Activated naive CD4-positive, alpha-beta T cell treated with anti-CD3 and anti-CD28 coated beads, Interleukin-2, amount 10 ng/mL, durations not matched to agents 7 days and 5 days (primary cell): Measurements from ENCODE around the gene DBH.

Experiments used
- CTCF ChIA-PET: fragments of 350-600 bp; sonication (Branson Sonifier 250); formaldehyde crosslinking; loops from one replicate; lab custom pipeline; 2021; ENCODE audit warnings: antibody characterized with exemption; lab: Charles Lee
- DNase-seq: peaks from one replicate; pipeline ENCODE4 v3.0.0-alpha.2; 2020
- H3K27ac Mint-ChIP-seq: one replicate; pipeline ENCODE4 v1.8.0; 2021; ENCODE audit warnings: mild to moderate bottlenecking, moderate library complexity, mixed read lengths
- H3K27me3 Mint-ChIP-seq: one replicate; pipeline ENCODE4 v1.8.0; 2021; ENCODE audit warnings: mild to moderate bottlenecking, mixed read lengths
- H3K36me3 Mint-ChIP-seq: one replicate; pipeline ENCODE4 v1.8.0; 2021; ENCODE audit warnings: mixed read lengths
- H3K4me1 Mint-ChIP-seq: one replicate; pipeline ENCODE4 v1.8.0; 2021; ENCODE audit warnings: mixed read lengths
- H3K4me3 Mint-ChIP-seq: one replicate; pipeline ENCODE4 v1.8.0; 2021; ENCODE audit warnings: mild to moderate bottlenecking, moderate library complexity, mixed read lengths
- H3K9me3 Mint-ChIP-seq: one replicate; pipeline ENCODE4 v1.8.0; 2021; ENCODE audit warnings: mixed read lengths

The DBH gene

DNA sequence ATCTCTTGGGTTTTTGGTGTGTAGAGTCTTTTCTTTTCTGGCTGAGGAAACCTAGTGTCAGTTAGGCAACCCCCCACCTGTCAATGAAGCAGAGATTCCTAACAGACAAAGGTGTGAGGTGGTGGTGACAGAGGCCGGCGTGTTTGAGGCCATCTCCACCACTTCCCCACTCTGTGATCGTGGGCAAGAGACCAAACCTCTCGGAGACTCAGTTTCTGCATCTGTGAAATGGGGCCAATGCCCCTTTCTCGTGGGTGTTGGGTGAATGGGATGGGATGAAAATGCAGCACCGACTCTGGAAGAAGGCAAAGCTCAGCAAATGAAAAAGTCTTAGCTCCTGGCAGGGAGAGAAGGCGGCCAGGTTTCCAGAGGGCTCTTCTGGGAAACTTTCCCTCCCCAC lies 27.8 kb upstream of the DBH start:
- DNase-seq = no peak
- no peak overlapping the region for H3K4me3 Mint-ChIP-seq
- peaks cover 78% of the 10 kb centered on the region for H3K27me3 Mint-ChIP-seq
- no peaks in the 10 kb centered on the region for H3K36me3 Mint-ChIP-seq
- CTCF ChIA-PET = interaction anchor here (1.6 kb wide), 1 partner anchor 134 kb away, joined by 6 read pairs; no protein-coding TSS in a partner anchor
- peaks cover 2% of the 10 kb centered on the region for H3K4me1 Mint-ChIP-seq
- H3K27ac Mint-ChIP-seq = no peak overlapping the region
- H3K9me3 Mint-ChIP-seq = no peaks in the 10 kb centered on the region

DNA sequence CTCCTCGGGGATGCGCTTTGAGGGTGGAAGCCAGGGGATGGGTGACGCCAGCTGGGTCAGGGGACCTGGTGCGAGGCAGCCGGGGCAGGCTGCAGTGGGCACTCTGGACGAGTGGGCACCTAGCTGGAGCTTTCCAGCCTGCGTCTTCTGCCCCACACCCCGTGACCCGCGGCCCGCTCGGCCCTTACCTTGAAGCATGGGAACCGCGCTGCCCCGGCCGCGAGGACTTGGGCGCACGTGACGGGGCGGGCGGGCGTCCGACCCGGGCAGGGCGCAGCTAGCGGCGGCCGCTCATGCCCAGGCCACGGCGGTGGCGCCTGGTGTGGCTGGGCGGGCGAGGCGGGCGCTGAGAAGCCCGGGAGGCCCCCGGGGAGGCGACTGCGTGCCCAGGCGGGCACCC lies 27.3 kb upstream of the DBH start:
- Mint-ChIP-seq H3K4me3 (no peak overlapping the region), H3K27ac (no peak overlapping the region), H3K4me1 (peaks cover 2% of the 10 kb centered on the region), H3K36me3 (no peaks in the 10 kb centered on the region), H3K27me3 (peaks cover 82% of the 10 kb centered on the region), H3K9me3 (no peaks in the 10 kb centered on the region)
- DNase-seq = no peak
- CTCF ChIA-PET = interaction anchor here (1.6 kb wide), 1 partner anchor 134 kb away, joined by 6 read pairs; no protein-coding TSS in a partner anchor

DNA sequence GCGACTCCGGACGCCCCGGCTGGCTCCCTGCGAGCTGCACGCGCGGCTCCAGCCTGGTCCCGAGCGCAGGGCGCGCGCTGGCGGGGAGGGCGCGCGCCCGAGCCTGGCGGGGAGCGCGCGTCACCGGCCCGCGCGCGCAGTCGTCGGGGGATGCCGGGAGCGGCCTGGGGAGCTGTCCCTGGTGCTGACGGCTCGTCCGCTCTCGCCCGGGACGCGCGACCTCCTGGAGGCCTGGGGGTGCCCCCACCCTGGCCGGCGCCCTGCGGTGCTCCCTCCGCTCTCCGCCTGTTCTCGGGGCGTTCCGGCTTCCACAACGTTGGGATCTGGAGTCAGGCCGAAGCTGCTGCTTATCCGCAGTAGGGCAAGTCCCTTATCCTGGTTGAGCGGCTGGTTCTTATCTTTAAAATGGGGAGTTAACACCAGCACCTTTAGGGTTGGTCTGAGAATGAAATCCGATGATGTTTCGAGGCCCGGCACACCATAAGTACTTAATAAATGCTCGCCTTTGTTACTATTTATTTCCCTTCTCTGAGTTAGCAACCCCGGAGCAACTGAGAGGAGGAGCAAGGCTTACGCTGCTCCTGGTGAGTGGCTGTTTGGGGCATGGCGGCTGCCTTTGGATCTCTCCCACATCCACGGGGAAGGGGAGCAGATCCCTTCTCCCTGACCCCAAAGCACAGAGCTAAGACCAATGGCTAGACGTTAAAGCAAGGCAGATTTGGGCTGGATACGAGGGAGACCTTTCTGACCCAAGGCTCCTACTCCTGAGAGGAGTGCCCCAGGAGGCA lies 26.7 kb upstream of the DBH start, which contains the start of gene FAM163B:
TSS of gene FAM163B (minus strand) at position 79 of the 788 bp plus-strand sequence. CDS start 29,166 bp downstream, outside the sequence.
- Mint-ChIP-seq H3K9me3 (no peaks in the 10 kb centered on the region), H3K4me3 (no peak within 1 kb of the TSS), H3K27ac (no peak within 1 kb of the TSS), H3K36me3 (no peaks in the 10 kb centered on the region), H3K4me1 (peaks cover 2% of the 10 kb centered on the region), H3K27me3 (peaks cover 84% of the 10 kb centered on the region)
- CTCF ChIA-PET = interaction anchor here (1.6 kb wide), 1 partner anchor 133 kb away, joined by 6 read pairs; no protein-coding TSS in a partner anchor
- DNase-seq = peak; percentile 62

DNA sequence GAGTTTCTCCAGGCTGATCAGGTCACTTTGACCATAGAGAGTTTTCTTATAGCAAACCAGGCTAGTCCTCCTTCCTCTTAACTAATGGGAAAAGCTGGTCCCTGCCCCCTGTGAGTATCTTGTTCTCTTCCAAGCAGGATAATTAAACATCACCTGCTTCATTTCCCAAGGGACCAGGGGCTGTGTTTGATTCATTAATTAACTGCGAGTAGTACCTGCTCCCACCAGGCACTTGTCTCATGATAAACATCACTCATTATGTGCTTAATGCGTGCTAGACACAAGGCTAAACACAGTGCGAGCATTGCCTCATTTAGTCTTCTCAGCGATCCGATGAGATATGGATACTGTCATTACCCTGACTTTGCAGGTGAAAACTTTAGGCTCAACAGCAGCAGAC lies 25.3 kb upstream of the DBH start:
- Mint-ChIP-seq H3K27ac (no peak overlapping the region), H3K4me3 (no peak overlapping the region), H3K4me1 (peaks cover 2% of the 10 kb centered on the region), H3K27me3 (peaks cover 90% of the 10 kb centered on the region), H3K9me3 (no peaks in the 10 kb centered on the region), H3K36me3 (no peaks in the 10 kb centered on the region)
- no peak for DNase-seq
- CTCF ChIA-PET = no interaction called here

DNA sequence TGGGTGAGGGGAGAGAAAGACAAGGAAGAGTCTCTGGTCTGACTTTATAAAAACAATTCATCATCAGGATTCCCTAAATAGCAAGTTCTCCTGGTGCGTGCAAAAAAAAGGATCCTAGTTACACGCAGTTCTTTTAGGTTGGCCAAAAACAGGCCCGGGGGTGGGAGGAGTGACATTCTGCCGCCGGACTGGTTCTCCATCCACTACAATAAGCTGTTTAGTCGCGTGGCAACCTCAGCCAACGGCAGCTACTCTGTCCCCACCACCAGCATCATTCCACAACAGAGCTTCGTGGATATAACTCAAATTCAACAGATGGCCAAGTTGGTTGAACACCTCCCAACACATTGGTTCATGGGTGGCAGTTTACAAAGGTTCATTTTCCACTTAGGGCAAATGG lies 24.1 kb upstream of the DBH start:
- Mint-ChIP-seq H3K4me1 (peaks cover 2% of the 10 kb centered on the region), H3K4me3 (no peak overlapping the region), H3K9me3 (no peaks in the 10 kb centered on the region), H3K27ac (no peak overlapping the region), H3K36me3 (no peaks in the 10 kb centered on the region), H3K27me3 (peaks cover 90% of the 10 kb centered on the region)
- CTCF ChIA-PET = no interaction called here
- no peak for DNase-seq

DNA sequence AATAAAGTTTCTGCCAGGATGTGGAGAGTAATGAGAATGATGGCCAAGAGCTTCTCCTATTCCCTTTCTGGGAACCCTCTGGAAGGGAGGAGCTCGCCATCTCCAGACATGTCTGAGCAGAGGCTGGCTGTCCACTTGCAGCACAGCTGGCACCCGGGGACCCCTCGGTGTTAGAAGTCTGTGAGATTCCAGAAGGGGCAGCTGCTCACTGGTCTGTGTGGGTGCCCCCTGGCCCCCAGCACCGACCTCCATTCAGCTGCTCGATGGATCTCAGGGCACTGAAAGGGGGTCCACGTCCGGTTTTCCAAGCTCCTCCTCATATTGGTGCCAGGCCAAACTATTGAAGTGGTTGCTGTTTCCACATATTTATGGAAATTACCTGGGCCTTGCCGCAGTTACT lies 23.3 kb upstream of the DBH start:
- Mint-ChIP-seq H3K4me3 (no peak overlapping the region), H3K9me3 (no peaks in the 10 kb centered on the region), H3K4me1 (peaks cover 2% of the 10 kb centered on the region), H3K27me3 (peaks cover 90% of the 10 kb centered on the region), H3K27ac (no peak overlapping the region), H3K36me3 (no peaks in the 10 kb centered on the region)
- CTCF ChIA-PET = no interaction called here
- no peak for DNase-seq

DNA sequence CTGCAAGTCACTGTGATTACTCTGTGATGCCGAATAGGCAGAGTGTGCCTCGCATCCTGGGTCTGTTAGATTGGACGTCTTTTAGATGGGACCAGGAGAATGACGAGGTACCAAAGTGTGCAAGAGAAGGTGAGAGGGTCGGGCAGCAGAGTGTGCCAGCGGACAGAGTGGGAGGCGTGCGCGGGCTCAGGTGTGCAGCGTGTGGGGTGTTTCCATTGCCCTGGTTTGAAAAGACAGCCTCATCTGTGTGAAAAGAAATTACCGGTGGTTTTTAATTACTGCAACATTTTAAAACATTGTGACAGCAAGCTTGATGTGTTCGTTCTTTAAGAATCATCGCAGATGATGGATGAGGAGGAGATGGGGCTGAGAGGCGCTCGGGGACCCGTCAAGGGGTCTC lies 22.7 kb upstream of the DBH start:
- no peak for DNase-seq
- Mint-ChIP-seq H3K4me1 (peaks cover 2% of the 10 kb centered on the region), H3K9me3 (no peaks in the 10 kb centered on the region), H3K27ac (no peak overlapping the region), H3K36me3 (no peaks in the 10 kb centered on the region), H3K4me3 (no peak overlapping the region), H3K27me3 (peaks cover 90% of the 10 kb centered on the region)
- CTCF ChIA-PET = no interaction called here

DNA sequence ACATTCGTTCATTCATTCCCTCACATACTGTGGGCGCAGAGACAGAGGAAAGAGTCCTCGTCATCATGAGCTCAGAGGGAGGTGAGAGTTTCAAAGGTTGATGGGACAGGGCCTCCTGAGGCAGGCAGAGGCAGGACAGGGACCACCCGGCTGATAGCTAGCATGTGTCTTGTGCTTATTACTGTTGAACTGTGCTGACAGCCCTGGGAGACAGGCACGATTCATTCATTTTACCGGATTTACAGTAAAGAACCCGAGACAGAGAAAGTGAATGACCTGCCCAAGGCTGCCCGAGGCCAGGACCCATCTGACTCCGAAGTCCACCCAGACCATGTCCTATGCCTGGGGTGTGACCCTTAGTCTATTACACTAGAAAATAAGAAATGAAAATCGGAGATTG lies 22.1 kb upstream of the DBH start:
- H3K36me3 Mint-ChIP-seq = no peaks in the 10 kb centered on the region
- DNase-seq = no peak
- H3K27me3 Mint-ChIP-seq = peaks cover 91% of the 10 kb centered on the region
- H3K4me1 Mint-ChIP-seq = peaks cover 5% of the 10 kb centered on the region
- no peak overlapping the region for H3K27ac Mint-ChIP-seq
- no peak overlapping the region for H3K4me3 Mint-ChIP-seq
- CTCF ChIA-PET = no interaction called here
- H3K9me3 Mint-ChIP-seq = no peaks in the 10 kb centered on the region

DNA sequence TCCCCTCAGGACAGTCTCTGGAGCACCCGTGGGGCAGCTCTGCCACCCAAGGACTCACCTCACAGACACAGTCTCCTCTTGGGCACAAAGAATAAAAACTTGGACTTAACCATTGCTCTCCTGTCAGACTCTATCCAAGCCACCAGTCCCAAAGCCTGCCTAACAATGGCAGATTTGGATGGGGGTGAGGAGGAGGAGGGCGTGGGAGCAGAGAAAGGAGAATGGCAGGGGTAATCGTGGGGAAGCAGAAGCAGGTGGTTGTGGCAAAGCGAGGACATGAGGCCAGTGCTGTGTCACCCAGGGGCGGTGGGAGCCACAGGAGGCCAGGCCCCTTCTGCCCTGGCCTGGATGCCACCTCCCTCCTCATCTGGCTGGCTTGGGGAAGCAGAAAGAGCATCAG lies 21.5 kb upstream of the DBH start:
- H3K27ac Mint-ChIP-seq = no peak overlapping the region
- H3K4me1 Mint-ChIP-seq = peaks cover 7% of the 10 kb centered on the region

DNA sequence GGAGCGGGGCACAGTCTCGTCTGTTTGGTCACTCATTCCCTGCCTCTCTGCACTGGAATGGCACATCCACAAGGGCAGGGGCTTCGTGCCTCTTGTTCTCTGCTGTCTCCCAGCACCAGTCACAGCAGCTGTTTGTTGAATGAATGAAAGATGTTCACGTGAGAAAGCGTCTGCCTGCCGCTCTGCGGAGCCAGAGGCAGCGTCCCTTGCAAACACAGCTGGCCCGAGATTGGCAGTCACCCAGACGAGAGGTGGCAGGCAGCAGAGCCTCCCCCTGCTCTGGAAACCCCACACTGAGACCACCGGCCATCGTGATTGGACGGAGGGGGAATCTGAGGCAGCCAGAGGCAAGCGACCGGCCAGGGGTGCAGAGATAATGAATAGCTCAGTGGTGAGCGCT lies 21.0 kb upstream of the DBH start:
- Mint-ChIP-seq H3K36me3 (no peaks in the 10 kb centered on the region), H3K9me3 (no peaks in the 10 kb centered on the region), H3K27ac (no peak overlapping the region), H3K4me1 (peaks cover 12% of the 10 kb centered on the region), H3K27me3 (peaks cover 81% of the 10 kb centered on the region), H3K4me3 (no peak overlapping the region)
- CTCF ChIA-PET = no interaction called here
- DNase-seq = no peak

More for the DNA sequence above, 21.5 kb upstream of the DBH start:
- CTCF ChIA-PET = no interaction called here
- no peak overlapping the region for H3K4me3 Mint-ChIP-seq
- peaks cover 86% of the 10 kb centered on the region for H3K27me3 Mint-ChIP-seq
- DNase-seq = no peak
- no peaks in the 10 kb centered on the region for H3K9me3 Mint-ChIP-seq
- no peaks in the 10 kb centered on the region for H3K36me3 Mint-ChIP-seq

DNA sequence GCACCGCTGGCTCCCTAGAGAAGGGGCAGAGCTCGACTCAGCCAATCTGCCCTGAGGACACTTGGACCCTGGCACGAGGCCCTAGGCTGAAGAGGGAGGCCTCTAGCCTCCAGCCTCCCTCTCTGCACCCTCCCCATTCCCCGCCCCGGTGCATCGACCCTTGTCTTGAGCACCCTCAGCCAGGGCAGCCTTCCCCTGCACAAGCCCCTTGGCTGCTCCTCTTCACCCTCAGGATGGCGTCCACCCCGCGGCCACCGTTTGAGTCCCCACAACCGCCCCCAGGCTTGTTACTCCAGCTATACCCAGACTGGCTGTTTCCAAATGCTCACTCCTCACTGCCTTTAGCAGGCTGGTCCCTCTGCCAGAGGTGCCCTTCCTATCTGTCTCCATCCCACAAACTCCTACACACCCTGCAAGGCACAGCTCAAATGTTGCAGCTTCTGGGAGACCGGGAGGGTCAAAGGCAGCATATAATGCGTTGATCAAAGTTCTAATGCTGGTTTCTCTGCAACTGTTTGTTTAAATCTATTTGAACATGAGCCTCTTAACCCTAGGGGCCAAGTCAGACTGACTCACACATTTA lies 20.5 kb upstream of the DBH start:
- no peaks in the 10 kb centered on the region for H3K9me3 Mint-ChIP-seq
- H3K4me3 Mint-ChIP-seq = no peak overlapping the region
- H3K4me1 Mint-ChIP-seq = peaks cover 14% of the 10 kb centered on the region
- DNase-seq = no peak
- CTCF ChIA-PET = no interaction called here
- H3K27ac Mint-ChIP-seq = no peak overlapping the region
- peaks cover 76% of the 10 kb centered on the region for H3K27me3 Mint-ChIP-seq
- no peaks in the 10 kb centered on the region for H3K36me3 Mint-ChIP-seq

DNA sequence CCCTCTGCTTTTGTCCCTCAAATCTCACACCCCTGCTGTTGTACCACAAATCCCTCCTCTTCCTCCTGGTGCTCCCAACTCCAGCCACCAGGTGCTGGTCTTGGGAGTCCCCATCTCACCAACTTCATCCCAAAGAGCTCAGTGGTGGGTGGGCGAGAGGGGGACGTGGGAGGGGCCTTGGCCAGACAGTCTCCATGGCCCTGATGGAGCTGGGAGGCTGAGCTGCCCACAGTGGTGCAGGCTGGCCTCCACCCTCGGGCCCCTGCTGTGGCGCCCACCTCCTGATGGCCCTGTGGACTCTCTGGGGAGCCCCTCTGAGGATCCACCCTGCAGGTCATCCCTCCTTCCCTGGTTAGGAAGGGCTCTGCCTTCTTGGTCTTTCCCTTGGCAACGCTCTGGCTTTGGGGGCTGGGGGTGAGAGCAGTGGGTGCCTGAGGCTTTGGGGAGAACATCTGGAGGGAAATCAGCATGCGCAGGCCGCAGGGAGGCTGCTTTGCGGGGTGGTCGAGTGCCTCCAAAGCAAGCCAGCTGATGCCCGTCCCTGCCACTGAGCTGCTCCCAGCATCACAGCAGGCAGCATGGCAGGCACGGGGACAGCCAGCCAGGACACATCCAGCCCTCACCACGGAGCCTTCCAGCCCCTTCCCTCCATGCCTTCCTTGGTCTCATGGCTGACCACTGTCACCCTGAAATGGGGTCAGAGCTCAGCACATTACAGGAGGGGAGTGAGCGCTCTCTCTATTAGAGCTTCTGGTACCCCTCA lies 19.3 kb upstream of the DBH start:
- no peaks in the 10 kb centered on the region for H3K36me3 Mint-ChIP-seq

DNA sequence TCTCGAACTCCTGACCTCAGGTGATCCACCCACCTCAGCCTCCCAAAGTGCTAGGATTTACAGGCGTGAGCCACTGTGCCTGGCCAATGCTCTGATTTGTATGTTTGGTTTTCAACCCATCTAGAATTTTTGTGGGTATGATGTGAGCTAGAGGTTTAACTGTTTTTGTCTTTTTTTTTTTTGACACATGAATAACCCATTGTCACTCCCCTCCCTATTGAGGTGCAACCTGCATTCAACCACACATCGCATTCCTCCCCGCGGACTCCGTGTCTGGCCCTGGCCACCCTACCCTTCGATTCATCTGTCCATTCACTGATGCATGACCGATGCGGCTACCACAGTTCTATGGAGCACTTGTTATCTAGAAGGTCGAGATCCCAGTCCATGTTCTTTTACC lies 17.4 kb upstream of the DBH start:
- peaks cover 33% of the 10 kb centered on the region for H3K4me1 Mint-ChIP-seq
- CTCF ChIA-PET = interaction anchor here (1.4 kb wide), 1 partner anchor 29 kb away, joined by 4 read pairs; no protein-coding TSS in a partner anchor
- DNase-seq = no peak
- no peaks in the 10 kb centered on the region for H3K9me3 Mint-ChIP-seq
- no peaks in the 10 kb centered on the region for H3K36me3 Mint-ChIP-seq
- H3K27me3 Mint-ChIP-seq = peaks cover 50% of the 10 kb centered on the region
- no peak overlapping the region for H3K27ac Mint-ChIP-seq
- no peak overlapping the region for H3K4me3 Mint-ChIP-seq

More for the DNA sequence above, 19.3 kb upstream of the DBH start:
- H3K4me3 Mint-ChIP-seq = no peak overlapping the region
- H3K4me1 Mint-ChIP-seq = peaks cover 26% of the 10 kb centered on the region
- DNase-seq = no peak
- peak overlapping the region; percentile 74 for H3K27ac Mint-ChIP-seq
- H3K9me3 Mint-ChIP-seq = no peaks in the 10 kb centered on the region
- peaks cover 67% of the 10 kb centered on the region for H3K27me3 Mint-ChIP-seq
- CTCF ChIA-PET = interaction anchor here (0.6 kb wide), 1 partner anchor 27 kb away, joined by 3 read pairs; no protein-coding TSS in a partner anchor

DNA sequence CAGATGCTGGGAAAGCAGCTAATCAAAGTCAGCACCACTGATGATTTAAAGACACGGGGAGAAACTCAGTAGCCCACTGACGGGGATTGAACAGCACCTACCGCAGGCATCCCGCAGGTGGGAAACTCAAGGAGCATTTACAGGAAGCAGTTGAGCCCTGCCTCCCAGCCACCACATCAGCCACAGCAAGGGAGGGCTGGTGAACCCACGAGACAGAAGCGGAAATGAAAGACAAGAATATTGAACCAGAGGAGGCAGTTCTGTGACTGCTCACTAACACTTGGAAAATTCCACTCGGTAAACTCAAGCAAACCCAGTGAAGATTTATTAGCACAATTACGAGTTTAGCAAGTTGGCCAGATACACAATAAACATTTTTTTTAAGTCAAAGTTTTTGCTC lies 16.4 kb upstream of the DBH start:
- Mint-ChIP-seq H3K9me3 (peaks cover 1% of the 10 kb centered on the region), H3K36me3 (no peaks in the 10 kb centered on the region), H3K4me3 (no peak overlapping the region), H3K27me3 (peaks cover 46% of the 10 kb centered on the region), H3K27ac (no peak overlapping the region), H3K4me1 (peaks cover 33% of the 10 kb centered on the region)
- CTCF ChIA-PET = interaction anchor here (0.9 to 1.4 kb wide), 3 partner anchors 30 to 107 kb away, joined by 3 to 4 read pairs (median 3); no protein-coding TSS in a partner anchor
- peak; percentile 76 for DNase-seq
